GM19099 (cell line): ENCODE data around the gene ERFE.

Experiments used
- POLR2A ChIP-seq: IDR thresholded peaks from 3 replicates; pipeline ENCODE4 v1.6.1; 2011; ENCODE audit warnings: low read depth; ENCODE audit not compliant: insufficient read length; ENCODE audit errors: extremely low read depth

ERFE gene

GRCh38 chr2:238132463-238133450 is 26.0 kb upstream of the ERFE start:
- TF ChIP-seq POLR2A = no peak

GRCh38 chr2:238133499-238134392 is 25.0 kb upstream of the ERFE start:
- no peak for TF ChIP-seq POLR2A

- TF ChIP-seq POLR2A = no peak
Measured at GRCh38 chr2:238134393-238134785, 24.4 kb upstream of the ERFE start.

GRCh38 chr2:238135601-238136150 is 23.1 kb upstream of the ERFE start:
- TF ChIP-seq POLR2A = no peak

- TF ChIP-seq POLR2A = no peak
Measured at GRCh38 chr2:238136820-238137537, 21.8 kb upstream of the ERFE start.

GRCh38 chr2:238137885-238138284 is 20.9 kb upstream of the ERFE start:
- no peak for TF ChIP-seq POLR2A

GRCh38 chr2:238138331-238139195 is 20.2 kb upstream of the ERFE start, which contains the start of gene KLHL30:
Gene KLHL30 (plus strand): TSS chr2:238138668. CDS start chr2:238140755, 2,087 bp downstream.
- TF ChIP-seq POLR2A = no peak

- no peak for TF ChIP-seq POLR2A
Measured at GRCh38 chr2:238139196-238140039, 19.4 kb upstream of the ERFE start.

GRCh38 chr2:238140040-238140439 is 18.7 kb upstream of the ERFE start:
- TF ChIP-seq POLR2A = no peak

- no peak for TF ChIP-seq POLR2A
Measured at GRCh38 chr2:238140721-238141540, 17.8 kb upstream of the ERFE start.

GRCh38 chr2:238141541-238142318 is 17.0 kb upstream of the ERFE start:
- no peak for TF ChIP-seq POLR2A
